ENCODE results near the gene ZNF609.
A peak's percentile ranks its signal among the peaks of the same experiment; 100 is the strongest.
"Not testable (repeated sequence)": the region's sequence is repeated elsewhere in the genome, so short reads cannot be mapped to it uniquely, and the experiment has no call there.

ZNF609 gene

DNA sequence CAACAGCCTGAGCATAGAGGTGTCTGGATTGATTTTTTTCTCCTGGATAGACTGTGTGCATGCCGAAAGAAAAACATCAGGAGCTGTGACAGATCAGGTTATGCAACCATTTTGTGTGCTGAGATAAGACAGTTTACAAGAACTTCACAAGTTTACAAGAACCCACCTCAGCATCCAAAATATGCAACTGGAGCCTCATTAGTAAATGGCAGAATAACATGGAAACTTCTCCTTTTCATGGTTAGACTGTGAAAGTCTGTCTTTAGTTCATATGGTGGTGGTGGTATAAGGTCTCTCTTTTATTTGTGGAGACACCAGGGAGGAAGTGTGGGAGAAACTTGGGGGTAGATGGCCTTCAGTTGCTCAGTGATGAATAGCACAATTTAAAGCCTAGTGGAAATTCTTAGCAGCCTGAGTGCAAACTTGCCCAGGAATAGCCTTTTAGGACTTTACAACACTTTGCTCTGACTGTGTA, 3.7 kb upstream of the ZNF609 start:
- no peak for DNase-seq

DNA sequence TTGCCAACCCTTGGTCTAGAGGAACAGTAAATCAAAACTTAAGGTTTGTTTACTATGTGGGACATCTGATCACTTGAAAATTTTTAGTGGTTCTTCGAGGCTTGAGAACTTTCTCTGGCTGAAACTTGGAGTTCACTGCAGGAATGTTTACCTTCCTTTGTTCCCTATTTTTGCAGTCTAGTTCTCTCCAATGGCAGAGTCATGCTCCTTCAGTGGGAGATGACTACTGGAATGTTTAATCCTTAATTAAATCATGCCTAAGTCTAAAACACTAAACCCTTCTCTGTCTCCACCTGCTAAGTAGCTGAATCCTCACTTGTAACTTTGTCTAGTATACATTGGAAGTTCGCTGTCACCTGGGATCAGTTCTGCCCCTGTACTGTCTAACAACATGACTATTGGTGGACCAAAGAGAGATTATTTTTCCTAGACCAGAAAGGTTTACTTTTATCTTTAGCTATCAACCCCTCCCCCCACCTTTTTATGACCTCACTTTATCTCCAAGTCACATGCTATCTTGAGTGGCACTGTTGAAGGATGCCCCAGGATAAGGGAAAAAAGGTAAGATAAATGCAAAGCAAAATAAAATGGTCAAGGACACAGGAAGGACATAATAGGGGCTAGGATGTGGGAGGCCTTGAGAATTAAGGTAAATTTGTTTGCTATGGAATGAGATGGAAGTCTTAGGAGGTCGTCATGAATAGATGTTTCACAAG, 1.2 kb upstream of the ZNF609 start:
- DNase-seq = no peak

- peak; percentile 64 for DNase-seq
These were observed 644 bp downstream of the ZNF609 start for GRCh38 chr15:64460724-64461720.

GRCh38 chr15:64461721-64462162, 1.4 kb downstream of the ZNF609 start:
- DNase-seq = peak; percentile 44

GRCh38 chr15:64462492-64462891, 2.1 kb downstream of the ZNF609 start:
- DNase-seq = no peak

DNA sequence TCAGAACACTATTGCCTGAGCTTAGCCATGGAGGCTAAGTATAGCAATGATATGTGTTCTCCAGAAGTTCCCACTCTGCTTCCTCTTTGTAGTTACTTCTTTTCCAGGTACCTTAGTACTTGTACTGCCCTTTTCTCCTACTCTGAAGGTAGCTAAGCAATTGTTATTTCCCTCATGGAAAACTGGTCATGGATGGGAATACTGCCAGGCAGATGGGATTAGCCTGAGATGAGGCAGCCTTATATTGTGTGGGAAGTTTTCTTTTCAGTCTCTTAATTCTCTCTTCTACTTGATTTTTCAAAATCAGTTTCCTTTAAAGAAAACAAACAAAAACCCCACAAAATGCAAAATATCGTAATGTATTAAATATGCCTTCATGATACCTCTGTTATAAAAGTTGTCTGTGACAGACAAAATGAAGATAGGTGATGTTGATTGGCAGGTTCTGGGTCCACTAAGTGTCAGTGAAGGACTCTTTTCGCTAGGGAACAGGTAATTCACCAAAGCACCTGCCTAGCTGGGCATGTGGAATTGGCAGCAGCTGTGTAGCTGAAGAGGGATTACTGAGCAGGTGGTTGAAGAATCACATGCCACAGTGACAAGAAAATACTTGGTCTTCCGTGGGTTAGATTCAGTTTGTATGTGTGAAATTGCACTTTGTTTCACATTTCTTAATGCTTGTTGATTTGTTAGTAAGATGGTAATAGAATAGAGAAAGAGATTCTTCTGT, 4.1 kb downstream of the ZNF609 start:
- peak; percentile 95 for DNase-seq

GRCh38 chr15:64466408-64467141, 6.2 kb downstream of the ZNF609 start:
- DNase-seq = no peak

DNA sequence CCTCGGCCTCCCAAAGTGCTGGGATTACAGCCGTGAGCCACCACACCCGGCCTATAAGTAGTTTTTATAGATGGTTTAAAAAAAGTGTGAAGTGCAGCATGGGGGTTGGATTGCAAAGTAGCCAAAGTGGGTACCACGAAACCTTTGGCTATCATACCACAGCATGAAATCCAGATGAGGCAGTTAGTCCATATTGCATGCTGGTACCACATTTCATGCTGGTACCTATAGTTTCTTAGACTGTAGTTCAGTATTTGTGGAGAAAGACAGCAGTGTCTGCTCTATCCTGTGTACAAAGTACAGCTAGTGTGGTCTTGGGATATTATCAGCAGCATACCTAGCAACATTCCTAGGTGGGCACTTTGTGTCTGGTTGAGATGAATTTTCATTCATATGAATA, 11.8 kb downstream of the ZNF609 start:
- DNase-seq = no peak

- no peak for DNase-seq
These were observed 14.5 kb downstream of the ZNF609 start for GRCh38 chr15:64474846-64475245.

DNA sequence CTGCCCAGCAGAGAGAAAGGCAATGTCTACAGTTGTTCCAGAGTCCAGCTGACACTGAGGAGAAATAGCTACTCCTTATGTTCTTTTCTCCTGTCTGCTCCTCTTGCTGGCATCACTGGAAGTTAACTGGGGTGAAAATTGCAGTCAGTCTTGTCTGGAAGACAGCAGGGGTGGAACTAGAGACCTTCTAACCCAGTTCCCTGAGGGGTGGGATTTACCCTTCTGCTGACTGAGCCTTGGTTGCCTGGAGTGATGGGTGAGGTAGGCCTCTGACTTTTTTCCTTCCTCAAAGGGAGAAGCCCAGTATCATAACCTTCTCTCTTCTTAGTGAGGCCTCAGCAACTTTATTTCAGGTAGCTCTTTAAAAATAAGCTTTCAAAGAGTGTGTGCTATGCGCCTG, 16.2 kb downstream of the ZNF609 start:
- no peak for DNase-seq

- DNase-seq = no peak
These were observed 18.5 kb downstream of the ZNF609 start for GRCh38 chr15:64478863-64479262.

- no peak for DNase-seq
These were observed 20.5 kb downstream of the ZNF609 start for GRCh38 chr15:64480891-64481290.

DNA sequence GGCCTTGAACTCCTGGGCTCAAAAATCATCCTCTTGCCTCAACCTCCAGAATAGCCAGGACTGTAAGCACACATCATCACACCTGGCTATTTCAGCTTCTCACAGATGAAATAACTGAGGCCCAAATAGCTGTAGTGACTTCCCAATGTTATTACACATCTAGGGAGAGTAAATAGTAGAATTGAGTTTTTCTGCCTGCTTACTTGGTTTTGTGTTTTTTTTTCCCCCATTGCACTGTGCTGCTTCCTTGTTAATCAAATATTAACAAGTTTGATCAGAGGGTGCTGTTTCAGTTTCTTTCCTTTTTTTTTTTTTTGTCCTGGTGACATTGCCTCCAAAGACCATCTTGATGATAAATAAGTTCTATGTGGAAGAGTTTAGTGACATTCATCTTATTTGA, 23.4 kb downstream of the ZNF609 start:
- DNase-seq = no peak

- DNase-seq = no peak
These were observed 25.4 kb downstream of the ZNF609 start for GRCh38 chr15:64485796-64486195.

DNA sequence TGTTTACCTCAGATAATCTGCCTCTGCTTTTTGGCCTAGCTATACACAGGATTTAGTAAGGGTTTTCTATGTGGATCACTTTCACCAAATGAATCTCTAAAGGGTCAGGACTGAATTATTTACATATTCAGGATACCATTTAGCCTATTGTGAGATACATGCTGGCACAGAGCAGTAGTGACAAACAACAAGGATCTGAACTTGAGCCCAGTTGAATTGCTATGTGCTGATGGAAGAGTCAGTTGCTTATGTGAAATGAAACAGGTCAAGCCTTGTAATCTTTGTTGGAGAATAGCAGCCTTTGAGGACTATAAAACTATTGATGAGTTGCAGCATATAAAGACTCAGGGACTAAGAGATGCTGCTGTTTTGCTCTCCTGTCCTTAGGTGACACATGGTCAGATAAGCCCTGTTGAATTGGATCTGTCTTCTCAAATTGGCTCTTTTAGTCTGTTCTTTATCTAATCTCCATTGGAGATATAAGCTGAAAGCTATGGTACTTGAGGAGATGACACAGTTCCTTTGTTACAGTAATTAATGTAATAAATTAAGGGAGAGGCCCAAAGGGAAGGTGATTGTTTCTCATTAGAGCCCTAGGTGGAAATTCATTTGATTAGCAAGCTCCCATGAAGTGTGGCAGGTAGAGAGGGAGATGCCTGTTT, 30.4 kb downstream of the ZNF609 start:
- no peak for DNase-seq

DNA sequence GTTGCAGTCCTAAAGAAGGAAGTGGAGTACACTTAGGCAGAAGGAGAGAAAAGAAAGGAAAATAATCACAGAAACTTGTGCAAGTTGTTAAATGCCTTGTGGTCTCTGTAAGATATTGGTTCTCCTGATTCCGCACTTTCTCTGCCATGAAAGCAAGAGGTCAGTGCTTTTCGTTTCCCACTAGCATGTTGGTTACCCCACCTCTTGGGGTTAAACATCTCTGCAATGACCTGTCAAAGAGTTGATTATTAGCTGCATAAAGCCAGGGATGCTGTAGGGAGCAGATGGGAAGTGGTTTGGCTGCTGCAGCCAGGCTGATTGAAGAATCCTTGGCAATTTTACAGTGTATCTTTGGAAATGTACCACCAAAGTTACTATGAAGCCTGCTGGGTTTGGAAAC, 33.3 kb downstream of the ZNF609 start:
- DNase-seq = no peak

DNA sequence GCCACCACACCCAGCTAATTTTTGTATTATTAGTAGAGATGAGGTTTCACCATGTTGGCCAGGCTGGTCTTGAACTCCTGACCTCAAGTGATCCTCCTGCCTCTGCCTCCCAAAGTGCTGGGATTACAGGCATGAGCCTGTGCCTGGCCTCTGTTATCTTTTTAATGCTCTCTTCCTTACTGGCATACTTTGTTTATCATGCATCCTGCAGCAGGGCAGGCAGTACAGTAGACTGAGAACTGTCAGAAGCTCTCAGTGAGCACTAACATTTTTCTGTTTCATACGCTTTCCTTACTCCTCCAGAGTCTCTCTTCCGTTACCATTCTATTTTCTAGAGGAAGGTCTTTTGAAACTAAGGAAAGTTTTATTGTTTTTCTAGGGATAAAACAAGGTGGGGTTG, 35.6 kb downstream of the ZNF609 start:
- not testable (repeated sequence) for DNase-seq

GRCh38 chr15:64500695-64501395, 40.5 kb downstream of the ZNF609 start:
- DNase-seq = no peak

DNA sequence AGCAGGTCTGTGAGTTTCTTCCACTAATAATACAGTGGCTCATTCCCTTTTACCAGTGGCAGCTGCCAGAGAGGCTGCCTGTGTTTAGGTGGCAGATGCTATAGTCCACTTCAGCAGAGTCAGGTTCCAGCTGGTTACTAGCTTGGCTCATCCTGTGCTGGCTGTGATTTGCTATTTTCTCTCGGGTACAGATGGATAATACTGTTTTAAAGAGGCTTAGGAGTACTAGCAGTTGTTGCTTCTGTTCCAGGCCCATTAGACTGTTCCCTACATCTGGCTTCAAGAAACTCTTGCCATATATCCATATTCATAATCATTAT, 41.0 kb downstream of the ZNF609 start:
- no peak for DNase-seq

GRCh38 chr15:64502151-64502550, 41.8 kb downstream of the ZNF609 start:
- no peak for DNase-seq

DNA sequence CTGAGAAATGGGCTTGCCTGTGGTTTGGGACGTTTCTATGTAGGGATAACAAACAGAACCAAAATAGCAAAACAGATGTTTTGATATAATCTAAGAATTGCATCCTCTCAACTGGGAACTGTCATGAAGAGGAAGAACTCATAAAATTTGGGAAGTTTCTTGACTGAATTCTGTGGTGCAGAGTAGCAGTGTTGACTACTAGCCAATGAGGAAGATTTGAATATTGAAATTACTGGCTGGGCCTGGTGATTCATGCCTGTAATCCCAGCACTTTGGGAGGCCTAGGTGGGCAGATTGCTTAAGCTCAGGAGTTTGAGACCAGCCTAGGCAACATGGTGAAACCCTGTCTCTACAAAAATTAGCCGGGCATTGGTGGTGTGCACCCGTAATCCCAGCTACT, 42.2 kb downstream of the ZNF609 start:
- DNase-seq = no peak
